Epithelial cell of esophagus (primary cell): Measurements from ENCODE around the gene CTSZ.

Experiments used
- DNase-seq: peaks from one replicate; pipeline ENCODE4 v3.0.0; 2010; ENCODE audit warnings: low read depth
- H3K4me3 ChIP-seq: 2 replicates; pipeline ENCODE4 v1.5.1; 2011; ENCODE audit warnings: mild to moderate bottlenecking, low read length, control low read depth
- CTCF ChIP-seq: IDR thresholded peaks from 2 replicates; pipeline ENCODE4 v1.5.1; 2011; ENCODE audit warnings: low read depth, mild to moderate bottlenecking, low read length, control low read depth, inconsistent platforms; ENCODE audit not compliant: insufficient read depth; ENCODE audit errors: missing control alignments

Gene CTSZ

DNA sequence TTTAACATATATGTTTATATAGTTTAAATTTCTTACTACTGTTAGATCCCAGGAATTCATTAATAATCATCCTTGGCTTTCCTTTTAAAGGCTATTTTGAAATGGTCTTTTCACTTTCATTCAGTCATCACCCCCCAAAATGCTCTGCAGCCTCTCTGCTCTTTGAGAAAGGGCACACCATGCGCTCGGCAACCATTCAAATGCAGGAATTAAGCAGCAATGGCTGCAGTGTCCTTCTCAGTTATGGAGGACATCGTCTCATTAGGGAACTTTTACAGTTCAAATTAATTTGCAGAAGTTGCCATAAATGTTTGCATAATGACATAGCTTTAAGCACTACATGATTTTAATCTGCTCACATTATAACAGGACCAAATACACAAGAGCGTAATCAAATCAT lies 18.5 kb upstream of the CTSZ start:
- TF ChIP-seq CTCF = no peak
- no peak overlapping the region for H3K4me3 ChIP-seq
- no peak for DNase-seq

- DNase-seq = no peak
Observed at GRCh38 chr20:59025086-59025485, 18.0 kb upstream of the CTSZ start.

GRCh38 chr20:59024111-59024530 lies 17.1 kb upstream of the CTSZ start:
- DNase-seq = no peak
- no peak overlapping the region for H3K4me3 ChIP-seq
- no peak for TF ChIP-seq CTCF

More at GRCh38 chr20:59025086-59025485, 18.0 kb upstream of the CTSZ start:
- no peak for TF ChIP-seq CTCF
- H3K4me3 ChIP-seq = no peak overlapping the region

DNA sequence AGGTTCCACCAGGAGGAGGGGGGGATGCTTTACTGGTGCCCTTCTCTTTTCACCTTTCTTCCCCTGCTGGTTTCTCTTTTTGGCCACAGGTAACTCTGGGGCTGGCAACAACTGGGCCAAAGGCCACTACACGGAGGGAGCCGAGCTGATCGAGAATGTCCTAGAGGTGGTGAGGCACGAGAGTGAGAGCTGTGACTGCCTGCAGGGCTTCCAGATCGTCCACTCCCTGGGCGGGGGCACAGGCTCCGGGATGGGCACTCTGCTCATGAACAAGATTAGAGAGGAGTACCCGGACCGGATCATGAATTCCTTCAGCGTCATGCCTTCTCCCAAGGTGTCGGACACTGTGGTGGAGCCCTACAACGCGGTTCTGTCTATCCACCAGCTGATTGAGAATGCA lies 16.6 kb upstream of the CTSZ start:
- TF ChIP-seq CTCF = no peak
- H3K4me3 ChIP-seq = no peak overlapping the region
- DNase-seq = no peak

- TF ChIP-seq CTCF = no peak
- no peak for DNase-seq
Observed at GRCh38 chr20:59022754-59023153, 15.7 kb upstream of the CTSZ start.

DNA sequence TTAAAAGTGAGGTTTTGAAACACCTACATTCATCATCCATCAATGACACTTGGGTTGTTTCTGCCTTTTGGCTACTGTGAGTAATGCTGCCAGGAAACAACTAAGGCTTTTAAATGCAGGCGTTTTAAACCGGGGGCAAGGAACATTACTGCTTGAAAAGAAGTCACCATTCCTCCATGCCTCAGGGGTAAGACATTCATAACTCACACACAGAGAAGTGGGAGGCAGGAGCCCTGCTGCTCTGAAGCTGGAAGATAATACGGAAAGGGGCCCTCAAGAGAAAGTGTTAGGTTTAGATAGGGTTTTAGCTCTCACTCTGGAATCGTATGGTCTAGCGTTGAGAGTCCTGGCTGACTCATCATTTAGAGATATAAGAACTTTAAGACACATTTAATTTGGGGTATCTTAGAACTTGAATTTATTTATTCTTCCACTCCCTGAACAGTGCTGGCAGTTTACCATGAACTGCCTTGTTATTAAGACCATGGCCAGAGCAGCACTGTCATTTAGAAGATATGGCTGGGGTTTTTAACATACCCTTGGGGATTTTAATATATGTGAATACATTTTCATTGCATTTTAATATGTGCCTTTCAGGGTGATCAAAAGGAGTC lies 14.0 kb upstream of the CTSZ start:
- H3K4me3 ChIP-seq = no peak overlapping the region
- no peak for TF ChIP-seq CTCF
- peak; percentile 90 for DNase-seq

More at GRCh38 chr20:59022754-59023153, 15.7 kb upstream of the CTSZ start:
- H3K4me3 ChIP-seq = no peak overlapping the region

- H3K4me3 ChIP-seq = no peak within 1 kb of the TSS
- no peak for TF ChIP-seq CTCF
- DNase-seq = no peak
Observed at GRCh38 chr20:59019217-59019616, 12.2 kb upstream of the CTSZ start, which contains the start of gene TUBB1. TSS of gene TUBB1 (plus strand) at chr20:59019429. CDS start at chr20:59019523, 94 bp downstream.
